Endodermal cell (in vitro differentiated cells): Measurements from ENCODE around the gene FAM217A. TPM values are rescaled to one million over a fixed set of nuclear protein-coding genes. Genes with fewer than 3 reads are reported as not detected.

Source experiments
- DNase-seq: peaks from one replicate; pipeline ENCODE4 v3.0.0-alpha.2; 2017
- H3K27ac ChIP-seq: 2 replicates; pipeline ENCODE4 v1.5.1; 2013; ENCODE audit warnings: mild to moderate bottlenecking, low read depth, low read length, moderate library complexity
- H3K27me3 ChIP-seq: 2 replicates; pipeline ENCODE4 v1.6.1; 2013; ENCODE audit warnings: mild to moderate bottlenecking, low read length, moderate library complexity; ENCODE audit not compliant: insufficient read depth, control insufficient read depth, poor library complexity, severe bottlenecking
- H3K36me3 ChIP-seq: 2 replicates; pipeline ENCODE4 v1.7.0; 2013; ENCODE audit warnings: mild to moderate bottlenecking, low read length, moderate library complexity; ENCODE audit not compliant: control insufficient read depth, insufficient read depth
- H3K4me1 ChIP-seq: one replicate; pipeline ENCODE4 v1.7.0; 2013; ENCODE audit warnings: low read length; ENCODE audit not compliant: control insufficient read depth, insufficient read depth
- H3K4me3 ChIP-seq: 2 replicates; pipeline ENCODE4 v1.5.1; 2013; ENCODE audit warnings: mild to moderate bottlenecking, low read length, moderate library complexity
- H3K9ac ChIP-seq: 2 replicates; pipeline ENCODE4 v1.6.1; 2013; ENCODE audit warnings: mild to moderate bottlenecking, low read length, moderate library complexity; ENCODE audit not compliant: poor library complexity, severe bottlenecking; ENCODE audit errors: extremely low read depth
- H3K9me3 ChIP-seq: 2 replicates; pipeline ENCODE4 v1.6.1; 2013; ENCODE audit warnings: mild to moderate bottlenecking, low read length, moderate library complexity; ENCODE audit not compliant: control insufficient read depth
- H3K27ac Mint-ChIP-seq: 2 replicates; pipeline ENCODE4 v1.8.0; 2020; ENCODE audit warnings: mixed read lengths
- H3K27me3 Mint-ChIP-seq: 2 replicates; pipeline ENCODE4 v1.8.0; 2021; ENCODE audit warnings: mild to moderate bottlenecking, mixed read lengths; ENCODE audit not compliant: insufficient read depth
- H3K36me3 Mint-ChIP-seq: 2 replicates; pipeline ENCODE4 v1.8.0; 2020; ENCODE audit warnings: low read depth, mixed read lengths
- H3K4me1 Mint-ChIP-seq: 2 replicates; pipeline ENCODE4 v1.8.0; 2020; ENCODE audit warnings: mixed read lengths
- H3K4me3 Mint-ChIP-seq: 2 replicates; pipeline ENCODE4 v1.8.0; 2020; ENCODE audit warnings: mild to moderate bottlenecking, moderate library complexity, mixed read lengths
- H3K9me3 Mint-ChIP-seq: 2 replicates; pipeline ENCODE4 v1.8.0; 2020; ENCODE audit warnings: mild to moderate bottlenecking, mixed read lengths
- CTCF ChIP-seq: fragments of 200-600 bp; sonication (generic); conservative IDR thresholded peaks from 2 replicates; pipeline ENCODE4 v1.5.0; 2021; ENCODE audit warnings: antibody characterized with exemption, mild to moderate bottlenecking
- WGBS, 2 experiments: methylation state at CpG; one replicate each; pipeline versions ENCODE4 v1.1.5 to v1.1.7; 2013; ENCODE audit warnings: missing lambda C conversion rate in 2 of 2, mixed read lengths in 1 of 2; ENCODE audit not compliant: insufficient coverage in 1 of 2, insufficient read length in 1 of 2; 5-methylcytosine and 5-hydroxymethylcytosine counted together
- total RNA-seq, 2 donors: library from RNA; stranded (reverse); fragmentation: NEBNext Ultra II Directional in 1 of 2; extraction: Animal tissue kit (Norgen Biotek cat#: 25700) in 1 of 2; gene quantifications; 2 replicates in 1 of 2; 3 replicates in 1 of 2; pipeline ENCODE4 v1.2.1, GENCODE V29; 2021

Gene FAM217A
- total RNA-seq, 2 donors from 2014 or later, result not detected

DNA sequence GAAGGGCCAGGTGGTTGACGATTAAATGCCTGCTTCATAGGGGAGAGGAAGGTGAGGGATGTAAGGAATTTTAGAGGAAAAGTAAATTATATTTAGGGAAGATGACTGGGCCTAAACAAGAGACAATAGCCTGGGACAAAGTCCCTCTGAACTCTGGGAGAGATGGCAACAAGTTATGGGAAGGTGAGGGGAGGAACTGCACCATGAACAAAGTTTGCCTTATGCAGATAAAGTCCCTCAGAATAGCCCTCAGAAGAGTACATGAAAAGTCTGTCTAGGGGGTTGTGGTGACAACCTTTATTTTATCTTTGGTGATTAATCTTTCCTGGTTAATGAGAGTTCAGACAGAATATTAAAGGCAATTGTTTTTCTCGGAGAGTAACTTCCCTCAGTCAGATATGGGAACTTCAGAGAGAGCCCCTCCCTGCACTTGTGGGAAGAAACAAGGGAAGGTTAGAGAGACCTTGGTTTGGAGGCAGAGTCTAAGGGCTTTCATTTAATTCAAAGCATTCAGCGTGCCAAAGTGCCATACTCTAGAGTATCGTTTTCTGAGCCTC, 27.1 kb upstream of the FAM217A start:
- Mint-ChIP-seq H3K4me1 (peaks cover 21% of the 10 kb centered on the region), H3K9me3 (no peaks in the 10 kb centered on the region), H3K36me3 (no peaks in the 10 kb centered on the region), H3K27me3 (no peaks in the 10 kb centered on the region), H3K4me3 (no peak overlapping the region), H3K27ac (peak overlapping the region; percentile 49)
- Histone ChIP-seq H3K36me3 (no peaks in the 10 kb centered on the region), H3K4me1 (no peaks in the 10 kb centered on the region), H3K9ac (no peak overlapping the region), H3K4me3 (no peak overlapping the region), H3K27ac (no peak overlapping the region), H3K27me3 (no peaks in the 10 kb centered on the region), H3K9me3 (no peaks in the 10 kb centered on the region)
- DNase-seq, result no peak
- WGBS, 2 experiments, result 75 to 87% methylated on average over 2 to 4 of the region's 4 CpGs
- no peak for TF ChIP-seq CTCF

DNA sequence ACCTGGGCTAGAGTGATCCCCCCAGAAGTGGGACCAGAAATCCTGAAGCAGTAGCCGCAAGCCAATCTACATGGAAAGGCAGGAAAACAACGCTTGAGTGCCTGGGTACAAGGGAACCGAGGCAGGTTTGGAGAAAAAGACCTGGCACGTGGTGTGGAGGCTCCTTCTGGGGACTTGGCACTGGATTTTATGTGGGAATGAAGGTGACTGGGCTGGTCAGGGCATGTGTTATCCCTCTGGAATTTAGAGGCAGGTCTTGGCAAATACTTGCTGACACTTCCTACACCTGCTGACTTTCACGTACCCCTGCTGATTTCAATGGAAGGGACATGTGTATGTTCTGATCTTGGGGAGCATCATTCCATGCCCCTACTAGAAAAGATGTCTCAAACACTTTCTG, 25.0 kb upstream of the FAM217A start:
- WGBS, 2 experiments, result 90 to 93% methylated on average over 5 of the region's 5 CpGs
- no peak overlapping the region for H3K9ac ChIP-seq
- no peak for TF ChIP-seq CTCF
- peaks cover 21% of the 10 kb centered on the region for H3K4me1 Mint-ChIP-seq
- peak; percentile 60 for DNase-seq
- H3K4me3 ChIP-seq, result no peak overlapping the region
- H3K27me3 Mint-ChIP-seq, result no peaks in the 10 kb centered on the region
- no peaks in the 10 kb centered on the region for H3K27me3 ChIP-seq
- no peaks in the 10 kb centered on the region for H3K36me3 Mint-ChIP-seq
- no peak overlapping the region for H3K4me3 Mint-ChIP-seq
- H3K9me3 Mint-ChIP-seq, result no peaks in the 10 kb centered on the region
- H3K9me3 ChIP-seq, result no peaks in the 10 kb centered on the region
- no peaks in the 10 kb centered on the region for H3K4me1 ChIP-seq
- no peaks in the 10 kb centered on the region for H3K36me3 ChIP-seq
- no peak overlapping the region for H3K27ac Mint-ChIP-seq
- H3K27ac ChIP-seq, result no peak overlapping the region

GRCh38 chr6:4102687-4103244, 23.8 kb upstream of the FAM217A start:
- WGBS, 2 experiments, result 79 to 91% methylated on average over 5 to 6 of the region's 6 CpGs
- no peak for DNase-seq
- Histone ChIP-seq H3K9me3 (no peaks in the 10 kb centered on the region), H3K4me3 (no peak overlapping the region), H3K36me3 (no peaks in the 10 kb centered on the region), H3K9ac (no peak overlapping the region), H3K4me1 (no peaks in the 10 kb centered on the region), H3K27ac (no peak overlapping the region), H3K27me3 (no peaks in the 10 kb centered on the region)
- H3K27me3 Mint-ChIP-seq, result no peaks in the 10 kb centered on the region
- no peaks in the 10 kb centered on the region for H3K36me3 Mint-ChIP-seq
- no peak overlapping the region for H3K27ac Mint-ChIP-seq
- no peaks in the 10 kb centered on the region for H3K9me3 Mint-ChIP-seq
- no peak for TF ChIP-seq CTCF
- peaks cover 21% of the 10 kb centered on the region for H3K4me1 Mint-ChIP-seq
- no peak overlapping the region for H3K4me3 Mint-ChIP-seq
